Prostate gland (tissue), 2 donors: ENCODE measurements around the gene CEP44.

Experiments
- CTCF ChIP-seq, 4 experiments: fragments of 200-600 bp in 2 of 4; fragments of 450-650 bp in 2 of 4; sonication (generic) in 2 of 4; IDR thresholded peaks; 1 replicate in 3 of 4; 2 replicates in 1 of 4; pipeline ENCODE4 v1.5.1; 2016 to 2019; ENCODE audit warnings: antibody characterized with exemption in 4 of 4, mild to moderate bottlenecking in 2 of 4, moderate library complexity in 2 of 4
- POLR2A ChIP-seq: fragments of 450-650 bp; IDR thresholded peaks from one replicate; pipeline ENCODE4 v1.6.1; 2016; ENCODE audit warnings: antibody characterized with exemption, mild to moderate bottlenecking

- TF ChIP-seq CTCF (IDR thresholded peaks at IDR 0.05) = no peak
- TF ChIP-seq POLR2A = no peak
These were observed 40.5 kb downstream of the CEP44 start for GRCh38 chr4:174324236-174324635.
